Osteoblast (primary cell): ENCODE data around the gene PRELP. TPM values are rescaled to one million over a fixed set of nuclear protein-coding genes. Genes with fewer than 3 reads are reported as not detected.
"Not testable (repeated sequence)": the region's sequence is repeated elsewhere in the genome, so short reads cannot be mapped to it uniquely, and the experiment has no call there.

Experiments
- DNase-seq: peaks from one replicate; pipeline ENCODE4 v3.0.0; 2011; ENCODE audit warnings: low spot score, mixed read lengths; ENCODE audit not compliant: insufficient read length; ENCODE audit errors: missing footprints
- H2AFZ ChIP-seq: 2 replicates; pipeline ENCODE4 v1.6.0; 2011; ENCODE audit warnings: mild to moderate bottlenecking, low read length
- H3K27ac ChIP-seq: 2 replicates; pipeline ENCODE4 v1.5.1; 2011; ENCODE audit warnings: mild to moderate bottlenecking, low read depth, low read length, moderate library complexity
- H3K27me3 ChIP-seq: 2 replicates; pipeline ENCODE4 v1.6.0; 2012; ENCODE audit warnings: mild to moderate bottlenecking, control low read depth, inconsistent platforms, low read length, moderate library complexity; ENCODE audit not compliant: insufficient read depth
- H3K36me3 ChIP-seq: 2 replicates; pipeline ENCODE4 v1.5.1; 2011; ENCODE audit warnings: mild to moderate bottlenecking, low read length, control low read depth, moderate library complexity; ENCODE audit not compliant: insufficient read depth
- H3K4me1 ChIP-seq: 2 replicates; pipeline ENCODE4 v1.5.1; 2011; ENCODE audit warnings: mild to moderate bottlenecking, low read length, control low read depth, moderate library complexity; ENCODE audit not compliant: insufficient read depth
- H3K4me2 ChIP-seq: 2 replicates; pipeline ENCODE4 v1.6.0; 2011; ENCODE audit warnings: mild to moderate bottlenecking, low read length; ENCODE audit not compliant: insufficient read depth
- H3K4me3 ChIP-seq: fragments of 200-600 bp; sonication (generic); 3 replicates; pipeline ENCODE4 v1.5.1; 2012; ENCODE audit warnings: mild to moderate bottlenecking, low read length, inconsistent platforms; ENCODE audit not compliant: insufficient read depth
- H3K79me2 ChIP-seq: 2 replicates; pipeline ENCODE4 v1.6.0; 2012; ENCODE audit warnings: mild to moderate bottlenecking, low read length, control low read depth, inconsistent platforms; ENCODE audit not compliant: insufficient read depth
- H3K9me3 ChIP-seq: 2 replicates; pipeline ENCODE4 v1.5.1; 2011; ENCODE audit warnings: low read depth, low read length, control low read depth
- H4K20me1 ChIP-seq: 2 replicates; pipeline ENCODE4 v1.6.0; 2012; ENCODE audit warnings: mild to moderate bottlenecking, low read length, control low read depth; ENCODE audit not compliant: insufficient read depth
- CTCF ChIP-seq: IDR thresholded peaks from 2 replicates; pipeline ENCODE4 v1.5.1; 2011; ENCODE audit warnings: mild to moderate bottlenecking, low read depth, low read length, moderate library complexity; ENCODE audit errors: extremely low read depth
- total RNA-seq: library from RNA; depleted of rRNA; stranded (reverse); fragments of >200 nt; gene quantifications from 2 replicates; pipeline ENCODE4 v1.2.3, GENCODE V29; 2012

The PRELP gene
- total RNA-seq, 1 donor: 0.36 TPM

- H3K4me1 ChIP-seq: peaks cover 31% of the 10 kb centered on the region
Observed at GRCh38 chr1:203513585-203514031, 38.0 kb downstream of the PRELP start.

GRCh38 chr1:203516184-203516583 lies 40.6 kb downstream of the PRELP start:
- no peak overlapping the region for H3K27ac ChIP-seq
- H3K4me1 ChIP-seq: peaks cover 42% of the 10 kb centered on the region
- H4K20me1 ChIP-seq: no peaks in the 10 kb centered on the region
- no peaks in the 10 kb centered on the region for H3K27me3 ChIP-seq
- no peak overlapping the region for H3K4me3 ChIP-seq
- H3K36me3 ChIP-seq: no peaks in the 10 kb centered on the region
- no peak overlapping the region for H2AFZ ChIP-seq
- no peak for DNase-seq
- H3K79me2 ChIP-seq: no peaks in the 10 kb centered on the region
- no peak for TF ChIP-seq CTCF
- H3K9me3 ChIP-seq: no peaks in the 10 kb centered on the region
- H3K4me2 ChIP-seq: no peak overlapping the region

More at GRCh38 chr1:203513585-203514031, 38.0 kb downstream of the PRELP start:
- no peaks in the 10 kb centered on the region for H3K36me3 ChIP-seq
- DNase-seq: no peak
- H3K79me2 ChIP-seq: no peaks in the 10 kb centered on the region
- no peak for TF ChIP-seq CTCF
- H2AFZ ChIP-seq: peak overlapping the region; percentile 28
- H3K9me3 ChIP-seq: no peaks in the 10 kb centered on the region
- no peaks in the 10 kb centered on the region for H4K20me1 ChIP-seq
- H3K4me2 ChIP-seq: peak overlapping the region; percentile 73
- H3K27me3 ChIP-seq: no peaks in the 10 kb centered on the region
- peak overlapping the region; percentile 14 for H3K4me3 ChIP-seq
- H3K27ac ChIP-seq: peak overlapping the region; percentile 88

GRCh38 chr1:203516906-203517305 lies 41.3 kb downstream of the PRELP start:
- no peaks in the 10 kb centered on the region for H3K27me3 ChIP-seq
- no peak for DNase-seq
- no peak overlapping the region for H2AFZ ChIP-seq
- H3K4me3 ChIP-seq: no peak overlapping the region
- H4K20me1 ChIP-seq: no peaks in the 10 kb centered on the region
- H3K4me1 ChIP-seq: peaks cover 46% of the 10 kb centered on the region
- no peak overlapping the region for H3K4me2 ChIP-seq
- no peaks in the 10 kb centered on the region for H3K9me3 ChIP-seq
- TF ChIP-seq CTCF: no peak
- no peaks in the 10 kb centered on the region for H3K36me3 ChIP-seq
- no peak overlapping the region for H3K27ac ChIP-seq
- no peaks in the 10 kb centered on the region for H3K79me2 ChIP-seq

- H3K9me3 ChIP-seq: no peaks in the 10 kb centered on the region
- no peak overlapping the region for H3K4me3 ChIP-seq
- H3K4me1 ChIP-seq: peaks cover 39% of the 10 kb centered on the region
- DNase-seq: no peak
- no peak overlapping the region for H2AFZ ChIP-seq
- no peaks in the 10 kb centered on the region for H4K20me1 ChIP-seq
- no peaks in the 10 kb centered on the region for H3K27me3 ChIP-seq
- no peaks in the 10 kb centered on the region for H3K79me2 ChIP-seq
- H3K36me3 ChIP-seq: no peaks in the 10 kb centered on the region
- H3K27ac ChIP-seq: no peak overlapping the region
- H3K4me2 ChIP-seq: no peak overlapping the region
- TF ChIP-seq CTCF: no peak
Observed at GRCh38 chr1:203517426-203518110, 42.0 kb downstream of the PRELP start.

GRCh38 chr1:203518139-203518538 lies 42.5 kb downstream of the PRELP start:
- not testable (repeated sequence) for DNase-seq, H4K20me1 ChIP-seq, H3K36me3 ChIP-seq, H3K79me2 ChIP-seq, H3K27ac ChIP-seq, H3K4me3 ChIP-seq, H3K27me3 ChIP-seq, H3K4me2 ChIP-seq, H3K9me3 ChIP-seq, H2AFZ ChIP-seq
- peaks cover 34% of the 10 kb centered on the region for H3K4me1 ChIP-seq
